Endodermal cell (in vitro differentiated cells): ENCODE results near the gene RANBP1. TPM values are rescaled to one million over a fixed set of nuclear protein-coding genes. Genes with fewer than 3 reads are reported as not detected.

Experiments
- DNase-seq: peaks from one replicate; pipeline ENCODE4 v3.0.0-alpha.2; 2017
- H3K27ac ChIP-seq: 2 replicates; pipeline ENCODE4 v1.5.1; 2013; ENCODE audit warnings: mild to moderate bottlenecking, low read depth, low read length, moderate library complexity
- H3K27me3 ChIP-seq: 2 replicates; pipeline ENCODE4 v1.6.1; 2013; ENCODE audit warnings: mild to moderate bottlenecking, low read length, moderate library complexity; ENCODE audit not compliant: insufficient read depth, control insufficient read depth, poor library complexity, severe bottlenecking
- H3K36me3 ChIP-seq: 2 replicates; pipeline ENCODE4 v1.7.0; 2013; ENCODE audit warnings: mild to moderate bottlenecking, low read length, moderate library complexity; ENCODE audit not compliant: control insufficient read depth, insufficient read depth
- H3K4me1 ChIP-seq: one replicate; pipeline ENCODE4 v1.7.0; 2013; ENCODE audit warnings: low read length; ENCODE audit not compliant: control insufficient read depth, insufficient read depth
- H3K4me3 ChIP-seq: 2 replicates; pipeline ENCODE4 v1.5.1; 2013; ENCODE audit warnings: mild to moderate bottlenecking, low read length, moderate library complexity
- H3K9ac ChIP-seq: 2 replicates; pipeline ENCODE4 v1.6.1; 2013; ENCODE audit warnings: mild to moderate bottlenecking, low read length, moderate library complexity; ENCODE audit not compliant: poor library complexity, severe bottlenecking; ENCODE audit errors: extremely low read depth
- H3K9me3 ChIP-seq: 2 replicates; pipeline ENCODE4 v1.6.1; 2013; ENCODE audit warnings: mild to moderate bottlenecking, low read length, moderate library complexity; ENCODE audit not compliant: control insufficient read depth
- H3K27ac Mint-ChIP-seq: 2 replicates; pipeline ENCODE4 v1.8.0; 2020; ENCODE audit warnings: mixed read lengths
- H3K27me3 Mint-ChIP-seq: 2 replicates; pipeline ENCODE4 v1.8.0; 2021; ENCODE audit warnings: mild to moderate bottlenecking, mixed read lengths; ENCODE audit not compliant: insufficient read depth
- H3K36me3 Mint-ChIP-seq: 2 replicates; pipeline ENCODE4 v1.8.0; 2020; ENCODE audit warnings: low read depth, mixed read lengths
- H3K4me1 Mint-ChIP-seq: 2 replicates; pipeline ENCODE4 v1.8.0; 2020; ENCODE audit warnings: mixed read lengths
- H3K4me3 Mint-ChIP-seq: 2 replicates; pipeline ENCODE4 v1.8.0; 2020; ENCODE audit warnings: mild to moderate bottlenecking, moderate library complexity, mixed read lengths
- H3K9me3 Mint-ChIP-seq: 2 replicates; pipeline ENCODE4 v1.8.0; 2020; ENCODE audit warnings: mild to moderate bottlenecking, mixed read lengths
- WGBS, 2 experiments: methylation state at CpG; one replicate each; pipeline versions ENCODE4 v1.1.5 to v1.1.7; 2013; ENCODE audit warnings: missing lambda C conversion rate in 2 of 2, mixed read lengths in 1 of 2; ENCODE audit not compliant: insufficient coverage in 1 of 2, insufficient read length in 1 of 2; 5-methylcytosine and 5-hydroxymethylcytosine counted together
- total RNA-seq, 2 donors: library from RNA; stranded (reverse); fragmentation: NEBNext Ultra II Directional in 1 of 2; extraction: Animal tissue kit (Norgen Biotek cat#: 25700) in 1 of 2; gene quantifications; 2 replicates in 1 of 2; 3 replicates in 1 of 2; pipeline ENCODE4 v1.2.1, GENCODE V29; 2021
- TF ChIP-seq, protein P1 (sequence below): fragments of 200-600 bp; sonication (generic); conservative IDR thresholded peaks from 2 replicates; pipeline ENCODE4 v1.5.0; 2021; ENCODE audit warnings: antibody characterized with exemption, mild to moderate bottlenecking

RANBP1 gene
- total RNA-seq, 2 donors from 2014 or later: 320 to 415 TPM

DNA sequence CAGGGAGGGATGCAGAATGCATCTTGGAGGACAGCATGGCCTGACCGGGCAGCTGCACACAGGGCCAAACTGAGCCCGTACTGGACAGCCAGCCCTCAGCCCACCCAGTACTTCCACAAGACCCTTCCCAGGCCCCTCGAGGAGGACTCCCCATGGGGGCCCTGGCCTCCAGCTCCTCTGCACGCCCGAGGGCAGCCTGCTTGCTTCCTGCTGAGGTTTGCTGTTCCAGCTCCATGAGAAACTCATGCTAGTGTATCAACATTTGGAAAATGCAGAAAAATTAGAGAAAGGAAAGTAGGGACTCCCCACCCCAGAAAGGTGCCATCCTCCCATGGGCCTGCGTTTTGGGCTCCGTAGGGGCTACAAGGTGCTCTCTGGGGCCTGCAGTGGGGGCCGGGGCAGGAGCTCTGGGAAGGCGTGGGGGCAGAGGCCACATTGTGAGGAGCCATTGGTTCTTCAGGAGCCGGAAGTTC lies 56.3 kb downstream of the RANBP1 start:
- Mint-ChIP-seq H3K4me3 (no peak overlapping the region), H3K9me3 (no peaks in the 10 kb centered on the region), H3K36me3 (no peaks in the 10 kb centered on the region), H3K4me1 (peaks cover 17% of the 10 kb centered on the region), H3K27me3 (no peaks in the 10 kb centered on the region), H3K27ac (no peak overlapping the region)
- Histone ChIP-seq H3K4me3 (no peak overlapping the region), H3K27ac (no peak overlapping the region), H3K9ac (no peak overlapping the region), H3K9me3 (no peaks in the 10 kb centered on the region), H3K4me1 (peaks cover 18% of the 10 kb centered on the region), H3K36me3 (no peaks in the 10 kb centered on the region), H3K27me3 (no peaks in the 10 kb centered on the region)
- WGBS, 2 experiments: 91 to 92% methylated on average over 2 to 10 of the region's 10 CpGs
- DNase-seq: no peak
- TF ChIP-seq, protein P1, sequence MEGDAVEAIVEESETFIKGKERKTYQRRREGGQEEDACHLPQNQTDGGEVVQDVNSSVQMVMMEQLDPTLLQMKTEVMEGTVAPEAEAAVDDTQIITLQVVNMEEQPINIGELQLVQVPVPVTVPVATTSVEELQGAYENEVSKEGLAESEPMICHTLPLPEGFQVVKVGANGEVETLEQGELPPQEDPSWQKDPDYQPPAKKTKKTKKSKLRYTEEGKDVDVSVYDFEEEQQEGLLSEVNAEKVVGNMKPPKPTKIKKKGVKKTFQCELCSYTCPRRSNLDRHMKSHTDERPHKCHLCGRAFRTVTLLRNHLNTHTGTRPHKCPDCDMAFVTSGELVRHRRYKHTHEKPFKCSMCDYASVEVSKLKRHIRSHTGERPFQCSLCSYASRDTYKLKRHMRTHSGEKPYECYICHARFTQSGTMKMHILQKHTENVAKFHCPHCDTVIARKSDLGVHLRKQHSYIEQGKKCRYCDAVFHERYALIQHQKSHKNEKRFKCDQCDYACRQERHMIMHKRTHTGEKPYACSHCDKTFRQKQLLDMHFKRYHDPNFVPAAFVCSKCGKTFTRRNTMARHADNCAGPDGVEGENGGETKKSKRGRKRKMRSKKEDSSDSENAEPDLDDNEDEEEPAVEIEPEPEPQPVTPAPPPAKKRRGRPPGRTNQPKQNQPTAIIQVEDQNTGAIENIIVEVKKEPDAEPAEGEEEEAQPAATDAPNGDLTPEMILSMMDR: no peak

DNA sequence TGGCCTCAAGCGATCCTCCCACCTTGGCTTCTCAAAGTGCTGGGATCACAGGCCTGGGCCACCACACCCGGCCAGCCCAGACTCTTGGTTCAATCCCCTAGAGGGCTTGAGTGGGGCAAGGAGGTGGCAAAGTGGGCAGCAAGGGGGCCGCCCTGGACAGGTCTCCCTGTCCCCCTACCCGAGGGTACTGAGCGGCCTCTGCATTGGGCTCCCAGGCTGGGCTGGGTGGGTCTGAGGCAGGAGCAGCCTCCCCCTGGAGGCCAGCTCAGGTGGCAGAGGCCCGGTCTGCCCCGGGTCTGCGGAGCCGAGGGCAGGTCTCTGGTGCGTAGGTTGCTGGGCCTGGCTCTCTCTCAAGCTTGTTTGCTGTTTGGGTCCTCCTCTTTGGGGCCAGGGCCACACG lies 57.3 kb downstream of the RANBP1 start:
- Histone ChIP-seq H3K27ac (no peak overlapping the region), H3K36me3 (no peaks in the 10 kb centered on the region), H3K27me3 (no peaks in the 10 kb centered on the region), H3K9ac (no peak overlapping the region), H3K4me3 (no peak overlapping the region), H3K4me1 (peaks cover 18% of the 10 kb centered on the region), H3K9me3 (no peaks in the 10 kb centered on the region)
- Mint-ChIP-seq H3K4me3 (peak overlapping the region; percentile 37), H3K27ac (peak overlapping the region; percentile 91), H3K36me3 (no peaks in the 10 kb centered on the region), H3K27me3 (no peaks in the 10 kb centered on the region), H3K4me1 (peaks cover 17% of the 10 kb centered on the region), H3K9me3 (no peaks in the 10 kb centered on the region)
- no peak for DNase-seq
- 88 to 91% methylated on average over 4 to 11 of the region's 11 CpGs for WGBS, 2 experiments
- TF ChIP-seq, protein P1: no peak

DNA sequence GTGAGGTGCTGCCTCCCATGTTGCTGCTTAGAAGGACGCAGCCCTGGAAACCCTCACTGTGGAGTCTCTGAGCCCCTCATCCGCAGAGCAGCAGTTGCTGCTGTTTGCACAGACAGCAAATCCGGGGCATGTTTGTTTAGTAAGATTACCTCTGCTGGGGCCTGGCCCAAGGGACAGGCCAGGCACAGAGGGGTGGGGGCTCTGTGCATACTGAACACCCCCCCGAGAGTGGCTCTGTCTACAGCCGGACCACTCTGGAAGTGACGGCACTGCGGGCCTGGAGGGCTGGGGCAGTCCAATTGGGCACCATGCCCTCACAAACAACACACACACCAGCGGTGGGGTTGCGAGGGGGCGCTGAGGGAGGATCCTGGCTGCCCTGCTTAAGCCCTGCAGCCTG lies 57.9 kb downstream of the RANBP1 start:
- Histone ChIP-seq H3K4me1 (peaks cover 18% of the 10 kb centered on the region), H3K9ac (no peak overlapping the region), H3K27ac (no peak overlapping the region), H3K27me3 (no peaks in the 10 kb centered on the region), H3K9me3 (no peaks in the 10 kb centered on the region), H3K36me3 (no peaks in the 10 kb centered on the region), H3K4me3 (no peak overlapping the region)
- no peak for DNase-seq
- Mint-ChIP-seq H3K4me1 (peaks cover 17% of the 10 kb centered on the region), H3K4me3 (peak overlapping the region; percentile 37), H3K27ac (peak overlapping the region; percentile 91), H3K36me3 (no peaks in the 10 kb centered on the region), H3K9me3 (no peaks in the 10 kb centered on the region), H3K27me3 (no peaks in the 10 kb centered on the region)
- 72 to 77% methylated on average over 5 to 10 of the region's 10 CpGs for WGBS, 2 experiments
- TF ChIP-seq, protein P1: no peak
